BJ (cell line): Measurements from ENCODE around the gene RP2. TPM values are rescaled to one million over a fixed set of nuclear protein-coding genes. Genes with fewer than 3 reads are reported as not detected.
A peak's percentile ranks its signal among the peaks of the same experiment; 100 is the strongest.

Experiments
- CTCF ChIA-PET: fragments of 350-600 bp; formaldehyde crosslinking; extraction: SDS; loops from one replicate; lab custom pipeline; 2021; ENCODE audit warnings: antibody characterized with exemption, inconsistent platforms; lab: Yijun Ruan, JAX
- POLR2A ChIA-PET: fragments of 300-600 bp; sonication (Branson Sonifier 250); formaldehyde crosslinking; extraction: SDS; loops from one replicate; lab custom pipeline; 2021; ENCODE audit warnings: antibody characterized with exemption; lab: Charles Lee
- DNase-seq: peaks from one replicate; pipeline ENCODE4 v3.0.0-alpha.2; 2011; ENCODE audit warnings: low read depth
- H3K27me3 ChIP-seq: 2 replicates; pipeline ENCODE4 v1.6.0; 2011; ENCODE audit warnings: low read length; ENCODE audit not compliant: control insufficient read depth, insufficient read depth
- H3K36me3 ChIP-seq: 2 replicates; pipeline ENCODE4 v1.5.1; 2011; ENCODE audit warnings: low read length; ENCODE audit not compliant: control insufficient read depth, insufficient read depth
- H3K4me3 ChIP-seq: 2 replicates; pipeline ENCODE4 v1.5.1; 2011; ENCODE audit warnings: low read depth, mild to moderate bottlenecking, control low read depth, low read length
- polyA plus RNA-seq: library from polyadenylated mRNA; depleted of rRNA; stranded (reverse); fragments of >200 nt; gene quantifications from 2 replicates; pipeline ENCODE4 v1.2.3, GENCODE V29; 2011
- TF ChIP-seq, protein P1 (sequence below): IDR thresholded peaks from 2 replicates; pipeline ENCODE4 v1.5.1; 2011; ENCODE audit warnings: low read depth, mild to moderate bottlenecking, control low read depth, inconsistent platforms, low read length, moderate library complexity; ENCODE audit not compliant: insufficient read depth

RP2 gene
- polyA plus RNA-seq, 1 experiment: 7.4 TPM

DNA sequence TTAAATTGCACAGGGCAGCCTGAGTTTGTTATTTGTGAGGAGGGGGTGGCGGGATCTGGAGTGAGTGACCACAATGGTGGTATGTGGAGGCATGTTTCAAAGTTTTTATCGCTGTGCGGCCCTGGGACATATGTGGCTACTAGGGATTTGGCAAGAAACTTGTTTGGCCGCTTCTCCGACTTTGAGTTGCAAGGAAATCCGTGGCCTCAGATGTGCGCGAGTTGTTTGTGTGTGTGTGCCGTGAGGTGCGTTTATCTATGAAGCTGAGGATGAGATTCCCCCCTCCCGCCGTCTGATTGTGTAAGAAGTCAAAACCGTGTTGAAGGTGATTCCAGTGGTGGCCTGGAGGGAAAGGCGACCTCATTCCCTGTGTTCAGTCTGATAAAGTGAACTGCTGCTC is 76.8 kb downstream of the RP2 start:
- DNase-seq: no peak
- Histone ChIP-seq H3K27me3 (no peaks in the 10 kb centered on the region), H3K4me3 (peak overlapping the region; percentile 68), H3K36me3 (no peaks in the 10 kb centered on the region)
- POLR2A ChIA-PET: no interaction called here
- TF ChIP-seq, protein P1, sequence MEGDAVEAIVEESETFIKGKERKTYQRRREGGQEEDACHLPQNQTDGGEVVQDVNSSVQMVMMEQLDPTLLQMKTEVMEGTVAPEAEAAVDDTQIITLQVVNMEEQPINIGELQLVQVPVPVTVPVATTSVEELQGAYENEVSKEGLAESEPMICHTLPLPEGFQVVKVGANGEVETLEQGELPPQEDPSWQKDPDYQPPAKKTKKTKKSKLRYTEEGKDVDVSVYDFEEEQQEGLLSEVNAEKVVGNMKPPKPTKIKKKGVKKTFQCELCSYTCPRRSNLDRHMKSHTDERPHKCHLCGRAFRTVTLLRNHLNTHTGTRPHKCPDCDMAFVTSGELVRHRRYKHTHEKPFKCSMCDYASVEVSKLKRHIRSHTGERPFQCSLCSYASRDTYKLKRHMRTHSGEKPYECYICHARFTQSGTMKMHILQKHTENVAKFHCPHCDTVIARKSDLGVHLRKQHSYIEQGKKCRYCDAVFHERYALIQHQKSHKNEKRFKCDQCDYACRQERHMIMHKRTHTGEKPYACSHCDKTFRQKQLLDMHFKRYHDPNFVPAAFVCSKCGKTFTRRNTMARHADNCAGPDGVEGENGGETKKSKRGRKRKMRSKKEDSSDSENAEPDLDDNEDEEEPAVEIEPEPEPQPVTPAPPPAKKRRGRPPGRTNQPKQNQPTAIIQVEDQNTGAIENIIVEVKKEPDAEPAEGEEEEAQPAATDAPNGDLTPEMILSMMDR: no peak
- CTCF ChIA-PET: interaction anchor here (0.7 to 2.4 kb wide), 6 partner anchors 10 to 117 kb away, joined by 3 to 9 read pairs (median 6); no protein-coding TSS in a partner anchor

DNA sequence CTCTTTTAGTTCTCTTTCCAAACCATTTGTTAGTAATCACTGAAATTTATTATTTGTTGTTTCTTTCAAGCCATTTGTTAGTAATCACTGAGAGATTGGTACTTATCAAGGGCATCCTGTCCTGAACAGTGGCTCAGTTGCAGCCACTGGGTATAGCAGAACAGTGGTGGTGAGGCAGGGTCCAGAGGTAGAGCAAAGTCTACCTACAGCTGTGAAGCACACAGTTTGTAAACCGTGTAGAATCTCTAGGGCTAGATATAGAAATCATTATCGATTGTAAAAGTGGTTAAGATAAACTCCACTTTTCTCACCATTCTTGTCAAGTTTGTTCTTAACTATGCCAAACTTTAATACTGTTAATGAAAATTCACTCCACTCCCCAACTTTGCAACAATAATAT is 79.4 kb downstream of the RP2 start:
- Histone ChIP-seq H3K4me3 (no peak overlapping the region), H3K36me3 (no peaks in the 10 kb centered on the region), H3K27me3 (no peaks in the 10 kb centered on the region)
- ChIA-PET CTCF (interaction anchor here (1.0 to 1.2 kb wide), 2 partner anchors 12 to 60 kb away, joined by 3 to 5 read pairs; no protein-coding TSS in a partner anchor), POLR2A (no interaction called here)
- TF ChIP-seq, protein P1: no peak
- no peak for DNase-seq

DNA sequence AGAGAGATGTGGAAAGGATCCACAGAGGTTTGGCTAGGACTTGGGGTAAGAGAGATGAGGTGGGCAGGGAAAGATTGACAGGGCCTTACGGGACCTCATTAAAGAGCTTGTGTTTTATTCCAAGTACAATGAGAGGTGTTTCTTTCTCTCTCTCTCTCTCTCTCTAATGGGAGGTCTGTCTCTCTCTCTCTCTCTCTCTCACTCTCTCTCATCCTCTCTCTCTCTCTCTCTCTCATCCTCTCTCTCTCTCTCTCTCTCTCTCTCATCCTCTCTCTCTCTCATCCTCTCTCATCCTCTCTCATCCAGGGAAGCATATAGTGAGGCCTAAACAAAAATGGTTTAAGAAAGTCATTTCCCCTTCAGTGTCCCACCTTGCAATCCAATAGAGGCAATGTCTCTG is 80.8 kb downstream of the RP2 start:
- no peaks in the 10 kb centered on the region for H3K27me3 ChIP-seq
- TF ChIP-seq, protein P1: no peak
- POLR2A ChIA-PET: no interaction called here
- no peak for DNase-seq
- H3K36me3 ChIP-seq: no peaks in the 10 kb centered on the region
- CTCF ChIA-PET: interaction anchor here (1.4 kb wide), 1 partner anchor 14 kb away, joined by 4 read pairs; no protein-coding TSS in a partner anchor
- no peak overlapping the region for H3K4me3 ChIP-seq

DNA sequence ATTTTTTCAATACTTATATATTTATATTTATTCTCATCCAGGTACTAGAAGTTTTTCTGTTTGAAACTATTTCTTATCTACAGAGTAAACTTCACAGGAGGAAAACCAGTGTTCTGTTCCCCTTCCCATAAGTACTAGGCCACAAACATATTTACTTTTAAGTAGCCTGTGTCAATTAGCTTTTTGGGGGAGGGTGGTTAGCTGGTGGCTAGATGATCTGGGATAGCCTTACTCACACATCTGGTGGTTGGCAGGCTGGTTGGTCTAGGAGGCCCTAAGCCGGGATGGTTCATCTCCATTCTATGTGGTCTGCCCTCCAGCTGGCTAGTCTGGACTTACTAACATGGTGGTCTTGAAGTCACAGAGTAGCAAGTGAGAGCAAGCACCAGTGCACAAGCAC is 81.6 kb downstream of the RP2 start:
- Histone ChIP-seq H3K4me3 (no peak overlapping the region), H3K36me3 (no peaks in the 10 kb centered on the region), H3K27me3 (no peaks in the 10 kb centered on the region)
- TF ChIP-seq, protein P1: no peak
- DNase-seq: no peak
- POLR2A ChIA-PET: no interaction called here
- CTCF ChIA-PET: interaction anchor here (0.6 to 1.4 kb wide), 2 partner anchors 15 to 608 kb away, joined by 3 to 4 read pairs; no protein-coding TSS in a partner anchor

DNA sequence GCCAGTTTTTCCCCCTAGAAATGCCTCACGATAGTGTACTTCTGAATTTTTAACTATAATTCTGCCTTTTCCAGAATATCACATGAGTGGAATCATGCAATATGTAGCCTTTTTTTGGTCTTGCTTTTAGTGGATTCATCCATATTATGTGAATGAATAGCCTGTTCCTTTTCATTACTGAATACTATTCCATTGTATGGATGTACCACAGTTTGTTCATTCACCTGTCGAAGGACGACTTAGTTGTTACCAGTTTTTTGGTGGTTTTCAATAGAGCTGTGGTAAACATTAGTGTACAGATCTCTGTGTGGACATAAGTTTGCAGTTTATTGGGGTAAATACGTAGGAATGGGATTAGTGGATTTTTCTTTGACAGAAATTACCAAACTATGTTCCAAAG is 83.4 kb downstream of the RP2 start:
- Histone ChIP-seq H3K36me3 (no peaks in the 10 kb centered on the region), H3K4me3 (no peak overlapping the region), H3K27me3 (no peaks in the 10 kb centered on the region)
- TF ChIP-seq, protein P1: no peak
- CTCF ChIA-PET: no interaction called here
- POLR2A ChIA-PET: no interaction called here
- DNase-seq: no peak
